KG1 (cell line): ENCODE measurements around the gene HOXB3.
A peak's percentile ranks its signal among the peaks of the same experiment; 100 is the strongest.

ENCODE experiments used
- DNase-seq: peaks from one replicate; lab custom pipeline; 2025; lab: John Stamatoyannopoulos, UW

HOXB3 gene

DNA sequence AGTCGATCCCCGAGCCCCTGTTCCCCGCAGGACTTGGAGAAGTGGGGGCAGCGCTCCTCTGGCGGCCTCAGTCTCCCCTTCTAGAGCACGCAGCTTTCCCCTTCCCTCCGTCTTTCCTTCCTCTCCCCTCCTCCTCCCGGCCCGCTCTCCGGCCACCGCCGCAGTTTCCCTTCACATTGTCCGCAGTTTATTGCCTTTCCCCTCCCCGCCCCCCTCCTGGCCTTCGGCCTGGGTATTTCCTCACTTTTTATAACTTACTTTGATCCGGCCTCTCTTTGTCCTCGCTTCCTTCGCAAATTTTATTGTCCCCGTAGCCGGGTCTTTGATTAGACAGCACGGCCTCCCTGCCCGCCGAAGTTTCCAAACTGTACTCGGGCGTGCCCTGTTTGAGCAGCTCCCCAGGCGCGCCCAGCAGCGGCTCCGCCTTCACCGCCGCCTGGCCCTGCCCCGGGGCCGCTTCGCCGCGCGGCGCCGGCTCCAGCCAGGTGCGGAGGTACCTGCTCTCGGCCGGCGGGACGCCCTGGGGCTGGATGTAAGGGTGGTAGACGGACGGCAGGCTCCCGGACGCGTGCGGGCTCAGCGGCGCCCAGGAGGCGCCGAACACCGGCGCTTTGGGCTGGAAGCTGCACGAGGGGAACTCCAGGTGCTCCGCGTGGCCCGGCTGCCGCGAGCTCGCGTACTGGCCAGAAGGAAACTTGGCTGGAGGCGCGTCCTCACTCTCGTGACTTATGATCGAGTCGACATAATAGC lies 35.6 kb upstream of the HOXB3 start:
- DNase-seq, result no peak

DNA sequence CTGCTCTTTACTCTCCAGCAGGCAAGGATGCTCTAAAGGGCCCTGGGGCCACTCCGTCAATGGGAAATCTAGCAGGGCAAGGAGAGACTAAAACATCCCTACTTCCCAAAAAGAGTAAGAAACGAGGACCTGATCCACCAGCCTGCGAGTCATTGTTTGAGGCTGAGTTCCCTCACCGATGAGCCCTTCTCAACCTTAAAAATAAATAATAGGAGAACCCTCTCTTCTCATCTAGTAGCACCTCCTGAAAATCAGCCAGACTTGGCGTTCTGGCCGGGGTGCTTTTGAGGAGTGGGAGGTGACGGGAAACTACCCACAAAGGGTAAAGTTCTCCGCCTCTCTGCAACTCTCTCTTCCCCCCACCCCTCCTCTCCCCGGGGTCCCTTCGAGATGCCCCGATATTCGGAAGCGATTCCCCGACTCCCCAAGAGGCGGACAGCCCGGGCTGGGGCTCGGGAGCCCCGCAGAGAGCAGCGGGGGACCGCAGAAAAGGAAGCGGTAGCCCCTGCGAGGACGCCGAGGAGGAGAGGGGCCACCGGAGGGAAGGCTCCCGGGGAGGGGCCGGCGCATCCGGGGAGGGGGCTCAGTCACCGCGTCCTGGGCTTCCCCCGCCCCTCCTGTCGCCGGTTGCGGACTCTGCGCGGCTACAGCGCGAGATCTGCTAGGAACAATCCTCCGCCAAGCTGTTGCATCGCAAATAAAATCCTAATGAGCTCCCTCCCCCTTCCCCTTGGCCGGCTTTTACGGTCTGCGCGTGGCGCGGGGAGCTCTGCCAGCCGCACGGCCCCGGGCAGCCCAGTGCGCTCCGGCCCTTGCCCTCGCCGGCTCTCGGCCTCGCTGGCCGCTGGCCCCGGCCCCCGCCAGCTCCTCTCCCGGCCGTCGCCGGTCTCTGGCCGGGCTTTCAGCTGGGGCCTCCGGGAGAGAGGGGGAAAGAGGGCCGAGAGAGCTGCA lies 34.8 kb upstream of the HOXB3 start:
- DNase-seq, result no peak

DNA sequence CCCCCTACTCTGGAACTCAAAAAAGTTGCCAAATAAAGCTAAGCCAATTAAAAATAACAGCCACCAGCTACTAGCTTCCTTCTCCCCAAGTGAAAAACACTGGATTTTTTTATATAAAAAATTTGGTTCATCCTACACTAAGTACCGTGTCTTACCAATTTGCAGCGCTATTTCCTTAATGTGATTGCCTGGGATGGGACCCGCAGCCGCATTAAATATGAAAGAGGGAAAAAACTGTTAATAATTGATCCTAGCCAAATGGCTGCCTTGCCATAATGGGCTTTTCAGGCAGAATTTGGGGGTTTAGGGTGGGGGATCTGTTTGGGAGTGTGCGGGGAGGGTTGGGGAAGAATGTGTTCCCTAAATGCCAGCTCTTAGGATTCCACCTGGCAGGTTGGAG lies 34.1 kb upstream of the HOXB3 start:
- no peak for DNase-seq

DNA sequence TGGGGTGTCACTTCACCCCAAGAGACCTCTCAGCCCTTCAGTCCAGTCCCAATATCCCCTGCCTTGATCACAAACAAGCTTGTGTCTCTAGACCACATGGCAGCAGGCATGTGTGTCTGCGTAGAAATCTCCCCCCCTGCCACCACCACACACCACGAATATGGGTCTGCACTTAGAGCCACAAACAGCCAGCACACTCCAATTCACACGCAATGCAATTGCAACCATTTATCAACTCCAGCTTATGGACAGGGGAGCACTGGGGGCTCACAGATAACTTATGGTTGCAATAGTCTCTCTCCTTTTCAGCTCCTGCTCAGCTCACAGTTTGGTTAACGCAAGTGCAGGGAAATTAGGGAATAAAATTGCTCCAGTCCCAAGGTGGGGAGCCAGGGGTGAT lies 33.5 kb upstream of the HOXB3 start:
- DNase-seq, result no peak

DNA sequence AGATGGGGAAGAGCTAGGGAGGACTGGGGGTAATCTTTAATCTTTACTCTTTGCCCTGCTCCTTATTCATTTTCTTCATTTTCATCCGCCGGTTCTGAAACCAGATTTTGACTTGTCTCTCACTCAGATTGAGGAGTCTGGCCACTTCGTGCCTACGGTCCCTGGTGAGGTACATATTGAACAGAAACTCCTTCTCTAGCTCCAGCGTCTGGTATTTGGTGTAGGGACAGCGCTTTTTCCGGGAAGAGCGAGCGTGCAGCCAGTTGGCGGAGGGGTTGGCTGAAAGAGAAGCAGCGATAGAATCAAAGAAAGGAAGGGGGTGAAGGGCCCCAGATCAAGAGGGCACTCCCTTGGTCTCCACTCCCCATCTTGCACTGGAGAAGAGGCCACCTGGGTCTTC lies 32.8 kb upstream of the HOXB3 start:
- DNase-seq, result no peak

DNA sequence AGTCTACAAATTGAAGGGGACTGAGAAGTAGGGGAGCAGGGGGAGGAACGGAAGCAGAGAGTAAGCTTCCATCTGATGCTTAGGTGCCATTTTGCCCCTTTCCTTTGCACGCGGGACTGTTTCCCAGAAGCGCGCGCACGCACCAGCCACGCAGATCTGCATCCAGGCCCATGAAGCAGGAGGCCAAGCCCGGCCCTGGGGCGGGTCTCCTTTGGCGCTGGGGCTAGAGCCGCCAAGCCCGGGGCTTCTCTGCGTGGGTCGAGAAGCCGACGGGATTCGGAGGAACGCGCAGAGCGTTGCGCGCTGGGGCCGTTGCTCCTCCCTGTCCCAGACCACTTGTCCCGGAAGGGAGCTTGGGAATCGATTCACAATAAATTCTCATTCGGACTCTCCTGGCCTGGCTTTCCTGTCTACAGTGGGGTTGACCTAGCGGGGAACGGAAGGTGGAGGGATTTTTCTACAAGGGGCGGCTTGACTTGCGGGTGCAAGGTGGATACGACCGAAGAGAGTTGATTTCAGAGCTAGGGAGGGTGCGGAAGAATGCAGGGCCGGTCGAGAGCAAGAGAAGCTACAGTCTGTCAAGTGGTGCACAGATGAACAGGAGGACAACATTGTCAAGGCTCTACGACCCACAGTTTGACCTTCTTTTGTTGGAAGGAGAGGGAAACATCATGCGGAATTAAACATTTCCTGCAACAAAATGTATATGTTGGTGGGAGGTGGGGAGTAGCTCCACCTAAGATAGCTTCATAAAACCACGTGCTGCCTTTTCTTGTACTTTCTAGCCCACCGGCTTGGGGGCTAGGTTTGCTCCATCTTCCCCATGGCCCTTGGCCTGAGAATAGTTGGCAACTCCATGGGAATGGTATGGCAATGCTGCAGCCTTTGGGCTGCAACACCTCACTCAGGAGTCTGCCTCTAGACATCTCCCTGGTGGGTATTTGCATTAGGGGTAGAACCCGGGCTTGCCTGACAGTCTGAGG lies 31.7 kb upstream of the HOXB3 start:
- no peak for DNase-seq

DNA sequence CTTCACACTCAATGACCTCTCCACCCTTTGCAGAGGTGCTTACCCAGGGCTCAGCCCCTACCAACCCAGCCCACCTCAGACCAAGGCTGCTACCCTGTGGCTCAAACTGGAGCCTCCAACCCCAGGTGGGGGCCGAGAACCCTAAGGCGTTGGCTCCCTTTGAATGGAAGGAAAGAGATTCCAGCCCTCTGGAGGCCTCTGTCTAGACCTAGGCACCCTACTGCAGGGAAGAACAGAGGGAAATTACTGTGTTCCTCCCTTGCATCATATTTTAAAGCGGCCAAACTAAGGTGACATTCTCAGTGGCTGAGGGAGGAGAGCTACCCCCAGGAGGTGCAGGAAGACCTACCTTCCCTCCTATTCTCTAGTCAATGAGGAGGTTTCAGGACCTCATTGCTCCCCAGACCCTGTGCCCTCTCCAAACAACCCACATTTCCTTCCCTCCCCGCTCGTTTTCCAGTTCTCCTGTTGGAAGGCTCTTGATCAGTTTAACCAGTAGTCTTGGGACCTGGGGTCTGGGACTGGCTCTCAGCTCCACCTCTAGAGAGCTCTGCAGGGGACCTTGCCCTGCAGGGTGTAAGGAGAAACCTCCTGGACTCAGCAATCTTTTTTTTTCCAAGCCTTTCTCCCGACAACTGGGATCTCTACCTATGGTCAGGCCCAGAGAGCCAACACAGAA lies 30.6 kb upstream of the HOXB3 start:
- DNase-seq, result no peak

DNA sequence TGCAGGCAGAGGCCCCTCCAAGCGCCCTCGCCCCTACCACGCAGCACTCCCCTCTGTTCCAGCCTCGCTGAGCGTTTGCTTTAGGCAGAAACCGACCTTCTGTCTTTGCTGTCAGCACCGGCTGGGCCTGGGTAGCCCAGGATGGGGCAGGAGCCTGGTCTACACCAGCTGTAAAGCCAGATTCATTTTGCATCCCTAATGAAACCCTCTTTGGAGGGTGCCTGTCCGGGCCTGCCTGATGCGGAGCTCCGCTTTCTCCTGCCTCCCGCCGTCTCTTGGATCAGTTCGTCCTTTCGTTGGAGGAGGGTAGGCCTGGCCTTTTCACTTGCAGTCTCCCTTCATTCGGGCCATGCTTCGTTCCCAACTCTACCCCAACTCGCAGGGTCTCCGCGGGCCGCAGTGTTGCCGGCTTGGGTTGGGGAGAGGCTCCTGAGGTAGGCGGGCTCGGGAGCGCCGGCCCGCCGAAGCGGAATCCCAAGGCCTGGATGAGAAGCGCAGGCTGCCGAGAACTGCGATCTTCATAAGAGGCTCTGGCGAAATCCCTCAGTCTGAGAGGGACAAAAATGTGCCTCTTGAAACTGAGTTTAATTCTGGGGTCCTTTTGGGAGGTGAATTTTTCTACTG lies 29.9 kb upstream of the HOXB3 start:
- no peak for DNase-seq

DNA sequence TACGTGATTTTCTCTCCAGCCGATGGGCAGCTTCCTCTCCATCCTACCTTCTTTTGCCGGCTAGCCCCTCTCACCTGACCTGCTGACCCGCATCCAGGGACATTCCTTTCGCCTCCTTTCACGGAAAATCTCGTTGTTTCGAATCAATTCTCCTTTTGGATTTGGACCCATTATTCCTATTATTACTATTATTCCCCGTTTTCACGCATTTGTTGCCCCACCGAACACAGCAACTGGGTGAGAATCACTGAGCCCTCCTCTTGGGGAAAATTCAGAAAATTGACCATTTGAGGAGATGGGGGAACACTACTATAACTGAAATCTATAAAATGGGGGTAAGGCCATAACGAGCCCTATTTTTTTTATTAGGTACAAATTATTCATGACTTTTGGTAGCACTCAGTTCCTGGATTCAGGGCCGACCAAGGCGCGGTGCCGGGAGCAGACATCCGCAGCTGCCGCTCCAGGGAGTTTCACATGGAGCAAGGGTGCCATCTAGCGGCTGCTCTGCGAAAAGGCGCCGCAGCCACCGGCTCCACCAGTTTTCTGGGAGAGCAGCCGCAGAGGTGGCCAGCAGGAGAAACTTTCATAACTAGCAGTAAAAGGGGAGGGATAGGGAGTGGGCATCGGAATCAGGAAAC lies 28.3 kb upstream of the HOXB3 start:
- DNase-seq, result peak; percentile 18

DNA sequence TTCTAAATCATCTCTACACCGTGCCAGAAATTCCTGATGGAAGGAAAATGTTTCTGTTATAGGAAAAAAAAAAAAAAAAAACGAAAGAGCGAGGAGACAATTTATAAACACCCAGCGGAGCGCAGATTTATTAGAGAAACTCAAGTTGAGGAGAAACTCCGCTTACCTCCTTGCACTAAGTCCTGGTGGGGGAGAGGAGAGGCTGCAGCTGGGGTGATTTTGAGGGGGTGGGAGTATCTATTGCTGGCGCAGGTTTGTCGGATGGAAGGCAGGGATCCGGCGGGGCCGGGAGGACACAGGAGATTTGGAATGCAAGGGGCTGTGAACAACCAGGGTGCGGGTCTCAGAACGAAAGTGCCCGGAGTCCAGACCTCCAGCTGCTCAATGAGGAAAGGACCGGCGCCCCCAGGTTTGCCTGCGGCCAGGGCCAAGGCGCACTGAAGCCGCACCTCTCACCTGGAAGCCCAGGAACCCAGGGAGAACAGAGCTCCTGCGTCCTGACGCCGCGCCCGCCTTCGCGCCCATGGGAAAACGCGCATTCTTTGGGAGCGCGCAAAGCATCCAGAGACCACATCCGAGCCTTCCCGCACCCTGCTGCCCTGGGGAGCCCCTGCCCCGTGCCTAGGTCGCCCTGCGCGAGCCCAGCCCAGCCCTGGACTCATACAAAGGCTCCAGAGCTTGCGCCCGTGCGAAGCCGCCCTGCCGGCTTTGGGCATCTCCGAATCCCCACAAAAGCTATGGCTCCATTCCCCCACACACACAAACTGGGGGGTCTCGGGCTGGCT lies 27.6 kb upstream of the HOXB3 start:
- DNase-seq, result no peak

DNA sequence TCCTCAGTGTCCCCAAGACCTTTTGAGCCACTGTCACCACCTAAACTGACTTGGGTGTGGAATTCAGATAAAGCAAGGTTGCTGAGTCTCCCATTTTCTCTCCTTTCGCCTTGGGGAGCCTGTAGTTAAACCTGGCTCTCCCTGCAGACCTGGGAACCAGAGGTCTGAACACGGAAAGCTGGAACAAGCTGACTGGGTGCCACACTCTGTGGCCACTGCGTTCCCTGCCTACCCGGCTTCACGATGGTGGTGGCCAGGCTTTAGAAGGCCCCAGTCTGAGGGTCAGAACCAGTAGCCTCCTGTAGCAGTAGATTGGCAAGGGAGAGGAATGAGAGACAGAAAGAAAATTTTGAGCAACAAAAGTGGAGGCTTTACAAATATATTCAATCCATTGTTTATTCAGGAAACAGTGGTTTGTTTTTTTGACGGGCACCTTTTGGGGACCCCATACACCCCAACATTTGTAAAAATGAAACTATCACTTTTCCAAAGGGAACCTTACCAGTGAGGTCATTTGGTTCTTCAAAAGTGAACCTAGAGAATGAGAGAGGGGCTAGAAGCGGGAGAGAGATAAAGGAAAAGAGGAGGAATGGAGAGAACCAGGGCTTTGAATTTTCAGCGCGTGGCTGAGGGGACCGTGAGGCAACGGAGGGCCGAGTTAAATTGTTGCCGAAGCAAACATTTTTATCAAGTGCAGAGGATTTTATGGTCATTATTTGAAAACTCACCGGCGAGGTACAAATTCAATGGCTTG lies 26.9 kb upstream of the HOXB3 start:
- DNase-seq, result no peak

DNA sequence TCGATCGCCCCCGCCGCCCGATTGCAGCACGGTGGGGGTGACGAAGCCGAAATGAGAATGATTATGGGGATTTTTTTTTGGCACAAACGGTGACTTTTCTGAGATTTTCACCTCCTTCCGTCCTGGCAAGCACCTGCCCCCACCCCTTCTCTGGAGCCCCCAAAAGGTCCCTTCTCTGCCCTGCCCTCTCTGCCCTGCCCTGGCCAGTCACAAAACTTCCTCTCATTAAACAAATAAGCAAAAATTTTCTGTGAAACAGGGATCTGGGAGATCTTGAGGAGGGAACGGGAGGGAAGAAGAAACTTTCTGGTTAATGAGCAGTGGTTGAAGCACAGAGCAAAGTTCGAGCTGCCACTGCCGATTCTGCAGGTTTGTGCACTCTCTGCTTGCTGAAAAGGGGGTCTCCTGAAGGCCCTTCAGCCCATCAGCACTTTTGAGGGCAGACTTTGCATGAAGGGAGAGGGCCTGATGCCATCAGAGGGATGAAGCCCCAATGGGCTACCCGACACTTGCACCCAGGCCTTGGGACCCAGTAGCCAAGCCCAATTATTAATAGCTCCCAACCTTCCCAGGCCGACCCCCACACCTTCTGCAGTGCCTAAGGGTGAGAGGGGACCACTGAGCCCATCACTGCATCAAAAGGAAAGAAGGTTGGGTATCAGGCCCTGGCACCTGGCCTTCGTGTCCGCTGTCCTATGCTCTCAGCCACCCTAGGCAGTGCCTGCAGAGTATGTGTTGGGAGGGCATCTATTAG lies 26.1 kb upstream of the HOXB3 start:
- no peak for DNase-seq

DNA sequence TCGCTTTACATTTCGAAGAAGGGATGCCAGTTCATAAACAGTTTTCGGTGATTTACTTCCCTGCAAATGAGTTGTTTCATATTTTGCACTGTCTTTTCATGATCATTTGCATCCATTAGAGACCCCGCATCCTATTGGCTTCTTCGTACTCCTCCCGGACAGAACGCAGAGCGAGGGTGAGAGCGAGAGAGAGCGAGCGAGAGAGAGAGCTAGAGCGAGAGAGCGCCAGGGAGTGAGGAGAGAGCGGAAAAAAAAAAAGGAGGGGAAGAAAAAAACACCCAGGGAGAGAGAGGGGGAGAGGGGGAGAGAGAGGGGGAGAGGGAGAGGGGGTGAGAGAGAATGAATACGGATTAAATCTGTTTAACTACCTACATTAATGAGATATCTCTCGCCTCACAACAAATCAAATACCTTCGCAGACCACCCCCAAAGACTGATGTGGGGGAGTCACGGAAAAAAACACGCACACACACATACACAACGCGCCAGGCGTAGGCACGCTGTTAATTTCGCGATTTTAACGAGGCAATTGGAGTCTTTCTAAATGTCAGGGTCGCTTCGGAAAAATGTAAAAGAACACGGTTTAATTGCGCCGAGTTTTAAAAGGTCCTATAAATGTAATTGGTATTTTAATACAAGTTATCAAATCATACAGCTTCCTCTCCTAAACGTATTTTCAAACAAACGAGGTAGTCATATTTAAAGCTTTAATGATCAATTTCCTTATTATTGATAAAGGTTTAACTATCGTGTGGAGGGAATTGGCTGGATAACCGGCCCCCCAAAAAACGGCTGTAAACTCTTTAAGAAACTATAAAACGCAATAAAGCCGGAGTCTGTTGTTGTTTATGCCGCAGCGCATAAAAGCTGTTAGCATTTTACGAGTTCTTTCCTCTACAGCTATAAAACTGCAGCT lies 25.3 kb upstream of the HOXB3 start, which contains the start of gene HOXB8:
Gene HOXB8, minus strand, starts transcription at position 246 of the 916 bp plus-strand sequence. CDS start 588 bp downstream, outside the sequence.
- DNase-seq, result no peak

DNA sequence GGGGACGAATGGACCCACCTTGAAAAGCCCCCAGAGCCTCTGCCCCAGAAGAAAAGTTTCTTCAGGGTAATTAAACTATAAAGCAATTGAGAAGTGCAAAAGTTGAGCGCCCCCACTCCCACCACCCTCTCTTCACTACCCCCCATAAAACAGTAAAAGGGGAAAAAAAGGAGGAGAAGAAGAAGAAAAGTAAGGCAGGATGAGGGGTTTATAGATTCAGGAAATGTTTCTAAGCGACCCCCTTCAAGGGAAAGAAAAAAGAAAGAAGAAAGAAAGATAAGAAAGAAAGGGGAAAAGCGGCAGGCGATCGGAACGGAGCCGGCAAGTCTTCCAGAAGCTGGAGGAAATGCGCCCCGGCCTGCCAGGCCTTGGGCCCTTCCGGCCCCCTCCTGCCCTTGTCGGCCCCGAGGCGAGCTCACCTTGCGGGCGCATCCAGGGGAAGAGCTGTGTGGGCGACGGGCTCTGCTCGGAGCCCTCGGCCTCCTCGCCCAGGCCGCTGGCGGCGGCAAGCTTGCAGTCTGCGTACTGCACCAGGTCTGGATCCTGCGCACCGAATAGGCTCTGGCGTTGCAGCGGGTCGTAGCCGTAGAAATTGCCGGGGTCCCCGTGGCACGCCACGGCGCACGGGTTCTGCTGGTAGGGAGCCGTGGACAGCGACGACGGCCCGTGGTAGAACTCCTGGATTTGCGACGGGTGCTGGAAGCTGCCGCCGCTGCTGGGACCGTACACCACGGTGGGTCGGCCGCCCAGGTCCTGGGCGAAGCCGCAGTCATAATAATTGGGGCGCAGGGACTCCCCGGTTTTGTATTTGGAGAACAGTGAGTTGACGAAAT lies 24.0 kb upstream of the HOXB3 start:
- no peak for DNase-seq

DNA sequence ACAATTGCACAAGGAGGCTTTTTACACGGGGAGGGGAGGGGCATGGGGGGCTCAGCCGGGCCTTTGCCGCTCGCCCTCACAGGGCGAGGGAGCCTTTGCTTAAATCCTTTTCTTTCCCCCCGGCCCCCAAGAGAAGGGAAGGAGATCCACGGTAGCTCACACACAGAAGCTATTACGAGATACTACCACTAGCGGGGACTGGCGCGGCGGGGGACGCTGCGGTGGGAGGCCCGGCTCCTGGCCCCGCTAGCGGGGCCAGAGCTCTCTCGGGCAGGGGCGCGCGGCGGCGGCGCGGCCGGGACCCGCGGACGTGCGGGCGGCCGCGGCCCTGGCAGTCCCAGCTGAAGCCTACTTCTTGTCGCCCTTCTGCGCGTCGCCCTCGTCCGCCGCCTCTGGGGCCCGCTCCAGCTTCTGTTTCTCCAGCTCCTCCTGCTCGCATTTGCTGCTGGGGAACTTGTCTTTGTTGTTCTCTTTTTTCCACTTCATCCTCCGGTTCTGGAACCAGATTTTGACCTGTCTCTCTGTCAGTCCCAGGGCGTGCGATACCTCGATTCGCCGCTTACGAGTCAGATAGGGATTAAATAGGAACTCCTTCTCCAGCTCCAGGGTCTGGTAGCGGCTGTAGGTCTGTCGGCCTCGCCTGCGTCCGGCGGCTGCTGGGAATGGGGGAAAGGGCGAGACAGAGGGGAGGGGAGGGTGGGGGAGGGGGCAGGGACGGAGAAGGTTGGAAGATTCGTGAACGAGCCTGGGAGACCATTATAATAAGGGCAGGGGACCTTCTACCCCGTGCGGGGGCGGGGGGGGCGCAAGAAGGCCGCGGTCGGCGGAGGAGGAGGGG lies 23.0 kb upstream of the HOXB3 start:
- no peak for DNase-seq
